HG03095 (cell line): ENCODE data around the gene ERRFI1.
"Not testable (repeated sequence)": the region's sequence is repeated elsewhere in the genome, so short reads cannot be mapped to it uniquely, and the experiment has no call there.

Source experiments
- ATAC-seq: cut with Tn5 transposase; IDR thresholded peaks from one replicate; pipeline ENCODE4 v1.9.1; 2021; ENCODE audit warnings: moderate library complexity; ENCODE audit not compliant: unreplicated experiment

The ERRFI1 gene, protein sequence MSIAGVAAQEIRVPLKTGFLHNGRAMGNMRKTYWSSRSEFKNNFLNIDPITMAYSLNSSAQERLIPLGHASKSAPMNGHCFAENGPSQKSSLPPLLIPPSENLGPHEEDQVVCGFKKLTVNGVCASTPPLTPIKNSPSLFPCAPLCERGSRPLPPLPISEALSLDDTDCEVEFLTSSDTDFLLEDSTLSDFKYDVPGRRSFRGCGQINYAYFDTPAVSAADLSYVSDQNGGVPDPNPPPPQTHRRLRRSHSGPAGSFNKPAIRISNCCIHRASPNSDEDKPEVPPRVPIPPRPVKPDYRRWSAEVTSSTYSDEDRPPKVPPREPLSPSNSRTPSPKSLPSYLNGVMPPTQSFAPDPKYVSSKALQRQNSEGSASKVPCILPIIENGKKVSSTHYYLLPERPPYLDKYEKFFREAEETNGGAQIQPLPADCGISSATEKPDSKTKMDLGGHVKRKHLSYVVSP

DNA sequence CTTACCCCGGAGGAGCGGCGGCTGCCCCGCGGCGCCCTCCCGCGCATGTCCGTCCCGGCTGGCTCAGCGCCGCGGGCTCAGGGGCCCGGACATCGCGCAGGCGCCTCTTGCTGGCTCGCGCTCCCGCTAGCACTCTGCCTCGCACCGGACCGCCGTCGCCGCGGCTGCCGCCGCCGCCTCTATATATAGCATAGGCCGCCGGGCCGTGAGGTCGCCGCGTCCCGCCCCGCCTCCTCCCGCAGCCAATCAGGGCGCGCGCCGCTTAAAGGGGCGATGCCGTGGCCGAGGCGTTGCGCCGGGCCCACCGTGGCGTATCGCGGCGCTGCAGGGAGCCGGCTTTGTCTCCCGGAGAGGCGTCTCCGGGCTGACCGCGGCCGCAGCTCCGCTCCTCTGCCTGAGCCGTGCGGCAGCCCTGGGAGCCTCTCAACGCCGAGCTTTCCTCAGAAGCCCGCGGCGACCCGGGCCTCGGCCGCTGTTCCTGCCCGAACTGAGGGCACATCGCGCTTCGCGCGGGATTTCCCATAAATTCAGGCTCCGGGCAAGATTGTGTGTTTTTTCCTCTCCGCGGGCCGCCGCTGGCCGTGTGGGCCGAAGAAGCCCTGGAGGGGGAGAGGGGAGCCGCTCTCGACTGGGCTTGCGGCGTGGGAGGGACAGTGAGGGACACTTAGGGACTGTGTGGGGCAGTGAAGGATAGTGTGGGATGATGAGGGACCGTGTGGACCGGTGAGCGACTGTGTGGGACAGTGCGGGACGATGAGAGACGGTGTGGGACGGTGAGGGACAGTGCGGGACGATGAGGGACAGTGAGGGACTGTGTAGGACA is at the start of gene ERRFI1:
ERRFI1 (minus strand) TSS at position 157 of the 823 bp plus-strand sequence. CDS start 10,690 bp downstream, outside the sequence.
- peak; percentile 76 for ATAC-seq

DNA sequence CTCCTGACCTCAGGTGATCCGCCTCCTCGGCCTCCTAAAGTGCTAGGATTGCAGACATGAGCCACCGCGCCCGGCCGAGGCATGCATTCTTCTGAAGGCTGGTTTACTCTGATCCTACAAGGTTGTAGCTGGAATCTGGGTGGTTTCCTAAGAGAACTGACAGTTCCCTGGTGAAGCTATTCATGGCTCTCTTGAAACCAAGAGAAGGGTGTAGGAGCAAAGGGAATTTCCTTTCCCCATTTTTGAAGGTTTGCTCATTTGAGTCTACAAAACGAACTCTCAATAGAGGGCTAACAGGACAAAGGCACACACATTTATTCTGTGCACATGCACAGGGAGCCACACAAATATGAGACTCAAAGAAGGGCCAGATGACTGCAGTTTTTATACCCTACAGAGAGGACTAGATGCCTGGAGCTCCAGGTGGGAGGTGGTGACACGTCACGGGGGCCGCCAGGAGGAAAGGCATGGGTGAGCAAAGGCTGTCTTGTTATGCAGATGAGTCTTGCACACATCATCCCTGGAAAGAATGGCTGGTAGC is 49.5 kb upstream of the ERRFI1 start:
- no peak for ATAC-seq

DNA sequence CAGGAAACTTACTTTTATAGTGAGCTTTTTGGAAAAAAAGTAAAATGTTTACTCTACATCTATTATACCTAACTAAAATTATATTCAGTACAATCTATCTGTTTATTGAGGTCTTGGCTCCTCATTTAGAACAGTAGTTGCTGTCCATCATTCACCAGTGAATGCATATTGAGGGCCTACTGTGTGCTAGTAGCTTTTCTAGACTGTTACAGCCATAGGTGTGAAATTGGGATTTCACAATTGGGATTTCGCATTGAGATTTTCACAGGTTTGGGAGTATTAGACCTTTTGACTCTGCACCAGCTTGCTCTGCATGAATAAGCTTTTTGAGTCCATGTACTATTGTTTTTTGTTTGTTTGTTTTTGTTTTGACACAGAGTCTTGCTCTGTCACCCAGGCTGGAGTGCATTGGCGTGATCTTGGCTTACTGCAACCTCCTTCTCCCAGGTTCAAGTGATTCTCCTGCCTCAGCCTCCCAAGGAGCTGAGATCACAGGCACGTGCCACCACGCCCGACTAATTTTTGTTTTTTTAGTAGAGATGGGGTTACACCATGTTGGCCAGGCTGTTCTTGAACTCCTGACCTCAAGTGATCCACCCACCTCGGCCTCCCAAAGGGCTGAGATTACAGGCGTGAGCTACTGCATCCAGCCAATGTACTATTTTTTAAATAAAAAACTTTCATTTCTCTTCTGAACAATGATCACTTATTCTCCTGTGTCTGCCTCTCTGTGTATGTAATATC is 47.2 kb upstream of the ERRFI1 start:
- no peak for ATAC-seq

DNA sequence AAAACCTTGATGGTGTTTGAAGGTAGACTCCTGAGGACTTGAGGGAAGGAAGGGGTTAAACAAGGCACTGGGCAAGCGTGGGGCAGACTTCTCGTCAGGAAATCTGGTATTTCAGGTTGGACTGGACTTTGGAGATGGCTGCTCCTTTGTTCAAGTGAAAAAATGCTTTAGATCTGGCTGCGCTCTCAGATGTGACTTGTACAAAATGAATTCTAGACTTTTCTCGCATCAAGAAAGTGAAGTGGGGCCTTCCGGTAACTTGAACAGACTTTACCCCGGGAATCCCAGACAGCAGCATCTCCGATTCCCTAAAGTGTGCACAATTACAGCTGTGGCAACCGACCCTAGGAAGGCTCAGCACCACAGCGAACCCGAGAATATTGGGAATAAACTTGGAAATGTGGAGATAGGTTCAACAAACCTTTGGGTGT is 44.3 kb upstream of the ERRFI1 start:
- no peak for ATAC-seq

DNA sequence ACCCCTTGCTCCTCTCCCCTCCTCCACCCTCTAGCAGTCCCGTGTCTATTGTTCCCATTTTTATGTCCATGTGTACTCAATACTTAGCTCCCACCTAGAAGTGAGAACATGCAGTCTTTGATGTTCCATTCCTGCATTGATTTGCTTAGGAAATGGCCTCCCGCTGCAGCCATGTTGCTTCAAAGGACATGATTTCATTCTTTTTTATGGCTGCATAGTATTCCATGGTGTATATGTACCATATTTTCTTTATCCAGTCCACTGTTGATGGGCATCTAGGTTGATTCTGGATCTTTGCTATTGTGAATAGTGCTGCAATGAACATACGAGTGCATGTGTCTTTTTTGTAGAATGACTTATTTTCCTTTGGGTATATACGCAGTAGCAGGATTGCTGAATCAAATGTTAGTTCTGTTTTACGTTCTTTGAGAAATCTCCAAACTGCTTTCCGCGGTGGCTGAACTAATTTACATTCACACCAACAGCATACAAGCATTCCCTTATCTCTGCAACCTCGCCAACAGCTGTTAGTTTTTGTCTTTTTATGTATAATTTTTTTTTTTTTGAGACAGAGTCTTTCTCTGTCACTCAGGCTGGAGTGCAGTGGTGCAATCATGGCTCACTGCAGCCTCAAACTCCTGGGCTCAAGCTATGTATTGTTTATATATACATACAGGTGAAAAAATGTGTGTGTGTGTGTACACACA is 43.7 kb upstream of the ERRFI1 start:
- not testable (repeated sequence) for ATAC-seq

DNA sequence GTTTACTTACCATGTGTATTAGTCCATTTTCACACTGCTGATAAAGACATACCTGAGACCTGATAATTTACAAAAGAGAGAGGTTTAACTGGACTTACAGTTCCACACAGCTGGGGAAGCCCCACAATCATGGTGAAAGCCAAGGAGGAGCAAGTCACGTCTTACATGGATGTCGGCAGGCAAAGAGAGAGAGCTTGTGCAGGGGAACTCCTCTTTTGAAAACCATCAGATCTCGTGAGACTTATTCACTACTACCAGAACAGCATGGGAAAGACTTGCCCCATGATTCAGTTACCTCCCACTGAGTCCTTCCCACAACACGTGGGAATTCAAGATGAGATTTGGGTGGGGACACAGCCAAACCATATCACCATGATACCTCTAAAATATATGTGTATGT is 39.3 kb upstream of the ERRFI1 start:
- ATAC-seq, result no peak

DNA sequence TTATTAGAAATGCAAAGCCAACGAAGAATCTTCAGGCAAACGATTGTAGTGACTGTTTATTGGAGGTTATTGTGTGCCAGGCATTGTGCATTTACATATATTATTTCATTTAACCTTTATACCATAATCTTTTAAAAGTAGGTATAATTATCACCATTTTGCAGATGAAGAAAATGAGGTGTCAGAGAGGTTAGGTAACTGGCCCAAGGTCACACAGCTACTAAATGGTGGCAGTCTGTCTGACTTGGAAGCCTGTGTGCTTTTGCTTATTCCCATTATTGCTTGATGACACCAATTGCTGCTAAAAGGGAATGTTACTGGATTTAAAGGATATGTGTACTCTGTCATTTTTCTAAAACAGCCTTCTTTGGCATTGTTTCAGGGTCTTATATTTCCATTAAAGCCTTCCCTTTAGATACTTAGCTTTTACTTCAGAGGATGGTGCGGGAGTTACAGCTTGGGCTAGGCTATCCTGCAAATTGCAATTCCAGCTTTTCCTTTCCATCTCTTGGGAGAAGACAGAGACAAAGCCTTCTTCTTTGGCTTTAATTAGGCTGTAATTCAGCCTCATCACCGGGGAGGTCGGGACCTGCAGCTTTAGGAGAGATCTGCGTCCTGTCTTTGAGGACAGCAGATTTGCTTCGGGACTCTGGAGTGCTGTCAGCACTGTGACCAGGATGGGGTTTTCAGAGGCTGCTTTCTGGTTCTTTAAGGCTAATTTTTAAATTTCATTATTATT is 37.4 kb upstream of the ERRFI1 start:
- no peak for ATAC-seq

DNA sequence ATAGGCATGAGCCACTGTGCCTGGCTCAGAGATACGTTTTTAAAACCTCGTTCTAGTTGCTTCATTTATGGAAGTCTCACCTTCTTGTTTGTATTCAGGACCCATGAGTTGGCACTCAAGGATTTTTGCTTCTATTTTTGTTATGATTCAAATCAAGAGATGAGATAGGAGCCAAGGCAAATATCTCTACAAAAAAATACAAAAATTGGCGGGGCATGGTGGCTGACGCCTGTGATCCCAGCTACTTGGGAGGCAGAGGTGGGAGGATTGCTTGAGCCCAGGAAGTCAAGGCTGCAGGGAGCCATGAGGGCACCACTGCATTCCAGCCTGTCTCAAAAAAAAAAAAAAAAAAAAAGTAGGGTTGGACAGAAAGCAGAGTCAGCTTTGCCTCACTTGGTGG is 36.8 kb upstream of the ERRFI1 start:
- no peak for ATAC-seq

DNA sequence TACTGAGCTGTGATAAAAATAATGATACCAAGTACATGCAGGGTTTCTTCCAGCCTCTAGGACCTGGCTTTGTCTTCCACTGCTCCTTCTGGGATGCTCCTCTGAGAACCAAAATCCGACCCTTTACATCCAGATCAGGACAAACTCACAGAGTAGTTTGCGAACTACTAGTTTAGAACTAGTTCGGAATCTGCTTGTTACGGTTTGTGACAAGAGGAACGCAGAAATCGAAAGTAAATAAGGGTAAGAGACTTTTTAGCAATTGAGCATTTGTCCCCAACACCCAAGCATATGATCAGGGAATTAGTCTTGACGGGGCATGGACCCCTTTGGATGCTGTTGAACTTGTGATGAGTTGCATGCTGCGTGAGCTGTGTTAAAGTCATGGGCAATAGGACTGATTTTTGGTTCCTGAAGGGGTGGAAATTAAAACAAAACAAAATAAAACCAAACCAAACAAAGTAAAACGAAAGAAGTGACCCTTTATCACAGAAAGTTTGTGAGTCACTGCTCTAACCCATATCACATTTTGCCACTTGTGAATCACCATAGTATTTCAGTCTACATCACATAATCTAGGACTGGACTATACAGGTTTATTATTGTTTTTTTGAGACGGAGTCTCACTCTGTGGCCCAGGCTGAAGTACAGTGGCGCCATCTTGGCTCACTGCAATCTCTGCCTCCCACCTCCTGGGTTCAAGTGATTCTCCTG is 35.7 kb upstream of the ERRFI1 start:
- no peak for ATAC-seq

DNA sequence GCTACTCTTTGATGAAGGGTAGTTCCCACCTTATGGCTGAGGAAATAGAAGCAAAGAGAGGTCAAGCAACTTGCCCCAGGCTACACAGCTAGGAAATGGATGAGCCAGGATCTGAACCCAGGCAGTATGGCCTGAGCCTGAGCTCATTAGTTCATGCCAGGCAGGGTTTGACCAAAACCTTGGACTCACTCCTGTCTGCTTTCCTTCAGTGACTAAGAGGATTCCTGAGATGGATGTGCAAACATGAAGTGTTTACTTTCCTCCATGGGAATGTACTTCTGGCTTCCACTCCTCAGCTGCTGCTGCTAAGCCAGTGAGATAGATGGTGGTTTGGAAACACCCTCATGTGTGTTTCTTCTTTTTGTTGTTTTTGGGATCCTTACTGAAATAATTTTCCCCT is 35.1 kb upstream of the ERRFI1 start:
- no peak for ATAC-seq

DNA sequence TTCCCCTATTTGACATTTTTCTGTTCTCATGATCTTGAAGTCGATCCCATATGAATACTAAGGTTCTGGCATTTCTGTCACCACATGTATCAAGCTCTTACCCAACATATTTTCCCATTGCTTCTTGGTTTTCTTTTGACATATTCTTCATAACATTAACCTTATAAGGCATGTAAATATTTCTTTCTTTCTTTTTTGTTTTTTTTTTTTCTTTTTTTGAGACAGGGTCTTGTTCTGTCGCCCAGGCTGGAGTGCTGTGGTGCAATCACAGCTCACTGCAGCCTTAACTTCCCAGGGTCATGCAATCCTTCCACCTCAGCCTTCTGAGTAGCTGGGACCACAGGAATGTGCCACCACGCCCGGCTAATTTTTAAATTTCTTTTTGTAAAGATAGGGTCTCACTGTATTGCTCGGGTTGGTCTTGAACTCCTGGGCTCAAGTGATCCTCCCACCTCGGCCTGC is 33.1 kb upstream of the ERRFI1 start:
- no peak for ATAC-seq

DNA sequence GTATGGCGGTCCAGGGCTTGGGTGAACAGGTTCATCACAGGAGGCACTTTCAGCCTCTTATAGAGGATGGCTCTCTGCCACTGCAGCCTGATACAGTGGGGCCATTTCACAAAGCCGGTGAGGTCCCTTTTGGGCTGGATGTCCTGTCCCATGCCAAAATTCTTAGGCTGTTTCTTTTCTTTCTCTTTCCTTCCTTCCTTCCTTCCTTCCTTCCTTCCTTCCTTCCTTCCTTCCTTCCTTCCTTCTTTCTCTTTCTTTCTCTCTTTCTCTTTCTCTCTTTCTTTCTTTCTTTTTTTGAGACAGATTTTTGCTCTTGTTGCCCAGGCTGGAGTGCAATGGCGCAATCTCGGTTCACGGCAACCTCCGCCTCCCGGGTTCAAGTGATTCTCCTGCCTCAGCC is 31.7 kb upstream of the ERRFI1 start:
- ATAC-seq, result not testable (repeated sequence)

DNA sequence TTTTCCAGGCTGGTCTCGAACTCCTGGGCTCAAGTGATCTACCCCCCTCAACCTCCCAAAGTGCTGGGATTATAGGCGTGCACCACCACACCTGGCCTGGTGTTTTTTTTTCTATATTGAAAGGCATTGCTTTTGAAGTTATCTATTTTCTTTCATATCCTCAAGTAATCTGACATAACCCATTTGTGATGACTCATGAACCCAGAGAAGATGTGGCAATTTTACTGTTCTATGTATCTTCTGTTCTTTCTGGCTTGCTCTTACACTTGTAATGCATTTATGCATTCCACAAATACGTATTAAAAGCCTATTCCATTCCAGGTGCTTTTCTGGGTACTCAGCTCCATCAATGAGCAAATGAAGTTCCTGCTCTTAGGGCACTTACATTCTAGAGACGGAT is 29.9 kb upstream of the ERRFI1 start:
- no peak for ATAC-seq

DNA sequence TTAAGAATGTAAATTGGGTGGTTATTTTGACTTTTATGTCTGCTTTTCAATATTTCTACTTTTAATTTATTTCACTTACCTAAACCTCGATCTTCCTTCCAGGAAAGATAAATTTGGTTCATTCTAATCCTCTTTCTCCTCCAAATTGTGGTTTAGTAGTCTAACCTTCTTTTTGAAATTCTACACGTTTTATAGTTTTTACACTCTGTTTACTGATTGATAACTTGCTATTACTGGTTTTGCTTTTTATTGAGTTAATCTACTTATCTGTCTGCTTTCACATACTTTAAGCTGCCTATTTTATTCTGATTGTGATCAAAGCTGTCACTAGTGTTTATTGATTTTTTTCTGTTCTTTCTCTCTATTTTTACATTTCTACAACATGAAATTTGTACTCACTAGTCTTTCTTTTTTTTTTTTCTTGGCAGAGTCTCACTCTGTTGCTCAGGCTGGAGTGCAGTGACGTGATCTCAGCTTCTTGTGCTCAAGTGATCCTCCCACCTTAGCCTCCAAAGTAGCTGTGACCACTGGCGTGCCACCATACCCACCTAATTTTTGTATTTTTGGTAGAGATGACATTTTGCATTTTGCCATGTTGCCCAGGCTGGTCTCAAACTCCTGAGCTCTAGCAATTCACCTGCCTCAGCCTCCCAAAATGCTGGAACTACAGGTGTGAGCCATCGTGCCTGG is 27.9 kb upstream of the ERRFI1 start:
- ATAC-seq, result no peak

DNA sequence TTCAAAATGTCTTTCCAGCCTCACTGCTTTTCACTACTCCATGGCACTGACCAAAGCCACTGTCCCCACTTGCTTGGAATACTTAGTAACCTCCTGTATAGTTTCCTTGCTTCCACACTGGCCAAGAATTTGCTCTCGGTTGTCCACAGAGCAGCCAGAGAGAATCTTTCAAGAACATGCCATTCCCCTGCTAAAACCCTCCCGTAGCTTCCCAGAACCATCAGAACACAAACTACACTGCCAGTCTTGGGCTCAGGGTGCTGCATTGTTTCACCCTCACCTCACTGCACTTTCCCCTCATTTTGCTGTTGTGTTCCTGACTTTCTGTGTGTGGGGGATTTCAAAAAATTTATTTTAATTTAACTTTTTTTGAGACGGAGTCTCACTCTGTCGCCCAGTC is 25.5 kb upstream of the ERRFI1 start:
- ATAC-seq, result no peak

DNA sequence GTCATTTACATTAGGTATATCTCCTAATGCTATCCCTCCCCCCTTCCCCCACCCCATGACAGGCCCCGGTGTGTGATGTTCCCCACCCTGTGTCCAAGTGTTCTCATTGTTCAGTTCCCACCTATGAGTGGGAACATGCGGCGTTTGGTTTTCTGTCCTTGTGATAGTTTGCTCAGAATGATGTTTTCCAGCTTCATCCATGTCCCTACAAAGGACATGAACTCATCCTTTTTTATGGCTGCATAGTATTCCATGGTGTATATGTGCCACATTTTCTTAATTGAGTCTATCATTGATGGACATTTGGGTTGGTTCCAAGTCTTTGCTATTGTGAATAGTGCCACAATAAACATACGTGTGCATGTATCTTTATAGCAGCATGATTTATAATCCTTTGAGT is 23.1 kb upstream of the ERRFI1 start:
- not testable (repeated sequence) for ATAC-seq

DNA sequence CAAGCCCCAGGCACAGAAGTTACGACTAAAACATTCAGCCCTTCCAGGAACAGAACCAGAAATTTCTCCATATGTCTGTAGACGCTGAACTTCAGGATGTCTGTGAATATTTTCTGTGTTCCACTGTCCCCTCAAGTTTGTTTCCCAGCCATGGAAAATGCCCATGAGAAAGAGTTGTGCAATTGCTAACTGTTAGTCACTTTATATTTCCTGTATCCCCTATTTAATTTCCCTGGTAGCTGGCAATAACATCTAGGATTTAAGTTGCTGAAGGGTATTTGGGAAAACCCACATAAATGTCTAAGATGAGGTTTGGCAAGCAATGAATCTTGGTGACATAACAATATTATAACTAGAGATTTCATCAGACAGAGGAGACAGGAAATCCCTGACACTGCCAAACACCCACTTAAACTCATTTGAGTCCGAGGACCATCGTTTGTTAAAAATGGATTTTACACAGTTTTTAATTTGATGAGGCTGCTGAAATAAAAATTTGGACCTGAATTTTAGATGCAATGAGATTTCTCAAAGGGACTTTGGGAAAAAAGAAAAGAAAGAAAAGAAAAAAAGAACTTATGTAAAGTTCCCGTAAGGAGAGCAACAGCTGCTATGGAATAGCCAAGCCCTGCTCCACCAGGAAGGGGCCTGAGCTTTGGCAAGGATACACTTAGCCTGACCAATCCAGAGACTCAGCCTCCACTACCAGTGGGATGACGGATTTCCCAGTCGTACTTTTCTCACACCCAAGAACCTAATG is 21.8 kb upstream of the ERRFI1 start:
- ATAC-seq, result no peak

DNA sequence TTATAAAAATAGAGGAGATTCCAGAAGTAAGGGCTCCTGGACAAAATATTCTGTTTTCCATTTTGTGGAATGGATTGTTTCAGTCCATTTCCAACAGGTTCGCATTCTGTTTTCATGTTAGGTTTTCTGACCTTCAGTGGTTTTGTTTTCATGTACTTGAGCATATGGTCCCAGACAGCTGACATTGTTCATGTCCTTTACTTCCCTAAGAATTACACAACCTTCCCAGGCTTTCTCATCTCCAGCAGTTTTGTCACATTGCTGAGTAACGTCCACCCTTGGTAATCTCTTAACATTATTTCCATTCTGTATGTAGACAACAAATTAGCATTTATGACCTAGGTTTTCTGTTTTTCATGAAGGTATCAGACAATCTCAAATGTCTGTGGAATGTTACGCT is 21.0 kb upstream of the ERRFI1 start:
- no peak for ATAC-seq
